Endothelial cell of umbilical vein (primary cell): ENCODE data around the gene KCNJ6. TPM values are rescaled to one million over a fixed set of nuclear protein-coding genes. Genes with fewer than 3 reads are reported as not detected.

ENCODE experiments used
- BruUV-seq: library from RNA; stranded (reverse); fragments of 400-500 nt; replicated peaks from 2 replicates; lab custom pipeline; 2021; lab: Mats Ljungman, UMichigan
- CTCF ChIA-PET: fragments of 300-600, 350-600 bp; sonication (Branson Sonifier 250); formaldehyde crosslinking; loops from one replicate; lab custom pipeline; 2021; ENCODE audit warnings: antibody characterized with exemption, inconsistent platforms; lab: Charles Lee
- POLR2A ChIA-PET: fragments of 300-600, 350-600 bp; sonication (Branson Sonifier 250); formaldehyde crosslinking; loops from one replicate; lab custom pipeline; 2021; ENCODE audit warnings: antibody characterized with exemption, inconsistent platforms; lab: Charles Lee
- DNase-seq: peaks from one replicate; pipeline ENCODE4 v3.0.0-alpha.2; 2011; ENCODE audit warnings: low read depth, low spot score
- FAIRE-seq: peaks from 2 replicates; lab custom pipeline; 2011; peaks lifted over from hg19 to GRCh38; lab: Jason Lieb, UNC
- H2AFZ ChIP-seq: 2 replicates; pipeline ENCODE4 v1.6.0; 2012; ENCODE audit warnings: low read depth, low read length, control low read depth, inconsistent platforms
- H3K27ac ChIP-seq: 2 replicates; pipeline ENCODE4 v1.5.1; 2011; ENCODE audit warnings: low read depth, mild to moderate bottlenecking, control low read depth, low read length, moderate library complexity; ENCODE audit not compliant: insufficient read depth
- H3K27me3 ChIP-seq, 2 experiments: 2 replicates each; pipeline versions ENCODE4 v1.6.0 to v1.6.1; 2011; ENCODE audit warnings: low read length in 2 of 2, mixed read lengths in 1 of 2; ENCODE audit not compliant: control insufficient read depth in 2 of 2, insufficient read depth in 2 of 2
- H3K36me3 ChIP-seq, 2 experiments: 2 replicates in 1 of 2; 3 replicates in 1 of 2; pipeline ENCODE4 v1.5.1; 2011; ENCODE audit warnings: low read length in 2 of 2, mild to moderate bottlenecking in 1 of 2, moderate library complexity in 1 of 2; ENCODE audit not compliant: control insufficient read depth in 2 of 2, insufficient read depth in 2 of 2; ENCODE audit errors: extremely low read depth in 1 of 2
- H3K4me1 ChIP-seq: 3 replicates; pipeline ENCODE4 v1.5.1; 2011; ENCODE audit warnings: mild to moderate bottlenecking, low read length; ENCODE audit not compliant: control insufficient read depth, insufficient read depth; ENCODE audit errors: extremely low read depth
- H3K4me2 ChIP-seq: 2 replicates; pipeline ENCODE4 v1.6.1; 2011; ENCODE audit warnings: low read length, control low read depth, mixed read lengths; ENCODE audit not compliant: insufficient read depth
- H3K4me3 ChIP-seq, 3 experiments: fragments of 200-600 bp in 1 of 3; sonication (generic), shearing (Covaris generic) in 1 of 3; replicated peaks in 1 of 3; 2 replicates each; pipeline ENCODE4 v1.5.1; 2011 to 2016; ENCODE audit warnings: control low read depth in 3 of 3, low read length in 3 of 3, mild to moderate bottlenecking in 2 of 3, inconsistent platforms in 1 of 3, low read depth in 1 of 3, moderate library complexity in 1 of 3; ENCODE audit not compliant: insufficient read depth in 1 of 3
- H3K79me2 ChIP-seq: 2 replicates; pipeline ENCODE4 v1.6.0; 2012; ENCODE audit warnings: low read length, inconsistent platforms; ENCODE audit not compliant: control insufficient read depth, insufficient read depth
- H3K9ac ChIP-seq: replicated peaks from 2 replicates; pipeline ENCODE3; 2011; ENCODE audit warnings: low read length, control low read depth; ENCODE audit not compliant: insufficient read depth; ENCODE audit errors: extremely low read depth
- H3K9me1 ChIP-seq: replicated peaks from 3 replicates; pipeline ENCODE4 v1.6.0; 2011; ENCODE audit warnings: mild to moderate bottlenecking, low read length; ENCODE audit not compliant: control insufficient read depth, insufficient read depth; ENCODE audit errors: extremely low read depth
- H3K9me3 ChIP-seq: replicated peaks from 2 replicates; pipeline ENCODE4 v1.5.1; 2012; ENCODE audit warnings: low read length, inconsistent platforms; ENCODE audit not compliant: control insufficient read depth, insufficient read depth
- H4K20me1 ChIP-seq: replicated peaks from 2 replicates; pipeline ENCODE3; 2011; ENCODE audit warnings: mild to moderate bottlenecking, low read length; ENCODE audit not compliant: control insufficient read depth, insufficient read depth; ENCODE audit errors: extremely low read depth
- EZH2 ChIP-seq: IDR thresholded peaks from 2 replicates; pipeline ENCODE4 v1.6.1; 2012; ENCODE audit warnings: borderline replicate concordance, low read depth, mild to moderate bottlenecking, moderate library complexity, low read length, inconsistent platforms; ENCODE audit not compliant: severe bottlenecking
- FOS ChIP-seq: IDR thresholded peaks from 2 replicates; pipeline ENCODE4 v1.6.1; 2011; ENCODE audit warnings: mild to moderate bottlenecking, low read length, moderate library complexity, borderline replicate concordance; ENCODE audit not compliant: insufficient read depth
- GATA2 ChIP-seq: IDR thresholded peaks from 2 replicates; pipeline ENCODE4 v1.7.0; 2011; ENCODE audit warnings: low read depth, mild to moderate bottlenecking, moderate library complexity, mixed read lengths, low read length; ENCODE audit not compliant: insufficient read length, insufficient read depth
- JUN ChIP-seq: IDR thresholded peaks from 2 replicates; pipeline ENCODE4 v1.6.1; 2011; ENCODE audit warnings: borderline replicate concordance, low read depth; ENCODE audit not compliant: insufficient read length, insufficient read depth
- MYC ChIP-seq: IDR thresholded peaks from one replicate; pipeline ENCODE4 v1.6.1; 2011; ENCODE audit warnings: mild to moderate bottlenecking, low read depth, low read length
- POLR2A ChIP-seq: IDR thresholded peaks from 2 replicates; pipeline ENCODE4 v1.6.1; 2012; ENCODE audit warnings: low read depth, mild to moderate bottlenecking, control low read depth, low read length
- POLR2AphosphoS5 ChIP-seq: IDR thresholded peaks from 2 replicates; pipeline ENCODE4 v1.6.1; 2012; ENCODE audit warnings: low read depth, mild to moderate bottlenecking, control low read depth, low read length, moderate library complexity; ENCODE audit not compliant: insufficient read depth
- dilution Hi-C: fragments of 300-500 bp; cut with MboI; formaldehyde crosslinking; loops from one replicate; pipeline ENCODE4 v1.15.0; 2019; ENCODE audit warnings: low sequenced_read_pairs; ENCODE audit not compliant: extremely low pct_ligation_motif_present
- intact Hi-C: fragments of 100-400 bp; cut with micrococcal nuclease; formaldehyde crosslinking; loops from one replicate; pipeline ENCODE4 v1.10.0; 2022
- polyA plus RNA-seq, 4 experiments: library from polyadenylated mRNA; depleted of rRNA in 3 of 4; stranded (reverse) in 3 of 4; unstranded in 1 of 4; fragments of >200 nt; gene quantifications; 2 replicates each; pipeline versions ENCODE4 v1.2.1 to v1.2.3, GENCODE V29; 2011 to 2012; ENCODE audit warnings: missing spikeins in 1 of 4
- total RNA-seq: library from RNA; stranded (reverse); gene quantifications from 2 replicates; pipeline ENCODE4 v1.2.3, GENCODE V29; 2021
- TF ChIP-seq, protein P1 (sequence below), 2 donors: IDR thresholded peaks; 1 replicate in 1 of 2; 2 replicates in 1 of 2; pipeline ENCODE4 v1.5.1; 2011; ENCODE audit warnings: low read length in 2 of 2, mild to moderate bottlenecking in 2 of 2, moderate library complexity in 2 of 2, control low read depth in 1 of 2, inconsistent platforms in 1 of 2, low read depth in 1 of 2; ENCODE audit not compliant: insufficient read depth in 1 of 2; ENCODE audit errors: extremely low read depth in 1 of 2
- TF ChIP-seq, protein P2 (sequence below): IDR thresholded peaks from 2 replicates; pipeline ENCODE4 v1.6.1; 2011; ENCODE audit not compliant: insufficient read depth, insufficient read length

KCNJ6 gene
- total and polyA plus RNA-seq, 2 donors (not counting 3 experiments of a cell fraction or from before 2014, with no cell fraction given) = not detected

DNA sequence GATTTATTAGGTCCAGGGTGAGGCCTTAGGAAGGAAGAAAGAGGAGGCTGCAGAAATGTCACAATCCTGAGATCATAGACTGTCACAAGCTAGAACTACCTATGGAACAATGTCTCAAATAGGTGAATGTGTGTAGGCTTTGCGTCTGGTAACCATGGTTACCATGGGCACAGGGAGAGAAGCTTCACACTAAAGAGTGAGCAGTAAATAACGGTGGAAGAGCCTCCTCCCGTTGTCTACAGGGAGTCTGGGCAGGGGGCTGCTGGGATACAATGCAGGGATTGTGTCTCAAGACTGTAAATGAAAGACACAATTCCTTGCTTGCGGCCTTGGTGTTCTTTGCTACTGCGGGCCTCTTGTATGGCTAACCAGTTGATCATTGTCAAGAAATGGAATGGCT is 28.2 kb upstream of the KCNJ6 start:
- DNase-seq = no peak
- FAIRE-seq = no peak
- Histone ChIP-seq H4K20me1 (no peaks in the 10 kb centered on the region), H3K9me3 (no peaks in the 10 kb centered on the region), H3K9ac (no peak overlapping the region), H3K4me1 (no peaks in the 10 kb centered on the region), H3K79me2 (no peaks in the 10 kb centered on the region), H3K9me1 (no peaks in the 10 kb centered on the region), H3K36me3 (no peaks in the 10 kb centered on the region), H3K4me2 (no peak overlapping the region), H2AFZ (no peak overlapping the region), H3K27me3 (no peaks in the 10 kb centered on the region), H3K4me3 (no peak overlapping the region), H3K27ac (no peak overlapping the region)
- dilution Hi-C loops = no loop called here
- ChIA-PET POLR2A (no interaction called here), CTCF (no interaction called here)
- TF ChIP-seq, protein P1, sequence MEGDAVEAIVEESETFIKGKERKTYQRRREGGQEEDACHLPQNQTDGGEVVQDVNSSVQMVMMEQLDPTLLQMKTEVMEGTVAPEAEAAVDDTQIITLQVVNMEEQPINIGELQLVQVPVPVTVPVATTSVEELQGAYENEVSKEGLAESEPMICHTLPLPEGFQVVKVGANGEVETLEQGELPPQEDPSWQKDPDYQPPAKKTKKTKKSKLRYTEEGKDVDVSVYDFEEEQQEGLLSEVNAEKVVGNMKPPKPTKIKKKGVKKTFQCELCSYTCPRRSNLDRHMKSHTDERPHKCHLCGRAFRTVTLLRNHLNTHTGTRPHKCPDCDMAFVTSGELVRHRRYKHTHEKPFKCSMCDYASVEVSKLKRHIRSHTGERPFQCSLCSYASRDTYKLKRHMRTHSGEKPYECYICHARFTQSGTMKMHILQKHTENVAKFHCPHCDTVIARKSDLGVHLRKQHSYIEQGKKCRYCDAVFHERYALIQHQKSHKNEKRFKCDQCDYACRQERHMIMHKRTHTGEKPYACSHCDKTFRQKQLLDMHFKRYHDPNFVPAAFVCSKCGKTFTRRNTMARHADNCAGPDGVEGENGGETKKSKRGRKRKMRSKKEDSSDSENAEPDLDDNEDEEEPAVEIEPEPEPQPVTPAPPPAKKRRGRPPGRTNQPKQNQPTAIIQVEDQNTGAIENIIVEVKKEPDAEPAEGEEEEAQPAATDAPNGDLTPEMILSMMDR (IDR thresholded peaks at IDR 0.05; ENCODE audit: extremely low read depth in 1 of 2, insufficient read depth in 1 of 2, low read depth in 1 of 2, low read length in 2 of 2) = no peak
- TF ChIP-seq POLR2A (no peak), JUN (no peak), FOS (no peak), EZH2 (no peak), GATA2 (no peak), MYC (no peak), POLR2AphosphoS5 (no peak)
- TF ChIP-seq, protein P2, sequence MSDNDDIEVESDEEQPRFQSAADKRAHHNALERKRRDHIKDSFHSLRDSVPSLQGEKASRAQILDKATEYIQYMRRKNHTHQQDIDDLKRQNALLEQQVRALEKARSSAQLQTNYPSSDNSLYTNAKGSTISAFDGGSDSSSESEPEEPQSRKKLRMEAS = no peak
- intact Hi-C loops = no loop called here
- BruUV-seq = no TSS peak
